Neural progenitor cell (in vitro differentiated cells): ENCODE measurements around the gene TNFRSF11A.

ENCODE experiments used
- EZH2 ChIP-seq: fragments of 200-600 bp; sonication (generic); IDR thresholded peaks from 2 replicates; pipeline ENCODE4 v1.6.1; 2017; ENCODE audit warnings: antibody characterized with exemption, mild to moderate bottlenecking, moderate library complexity
- EZH2phosphoT487 ChIP-seq: fragments of 200-600 bp; sonication (generic); IDR thresholded peaks from 2 replicates; pipeline ENCODE4 v1.6.1; 2017; ENCODE audit warnings: antibody characterized with exemption
- TF ChIP-seq, protein P1 (sequence below): fragments of 200-600 bp; sonication (generic); IDR thresholded peaks from 2 replicates; pipeline ENCODE4 v1.5.1; 2017; ENCODE audit warnings: antibody characterized with exemption, mild to moderate bottlenecking

DNA sequence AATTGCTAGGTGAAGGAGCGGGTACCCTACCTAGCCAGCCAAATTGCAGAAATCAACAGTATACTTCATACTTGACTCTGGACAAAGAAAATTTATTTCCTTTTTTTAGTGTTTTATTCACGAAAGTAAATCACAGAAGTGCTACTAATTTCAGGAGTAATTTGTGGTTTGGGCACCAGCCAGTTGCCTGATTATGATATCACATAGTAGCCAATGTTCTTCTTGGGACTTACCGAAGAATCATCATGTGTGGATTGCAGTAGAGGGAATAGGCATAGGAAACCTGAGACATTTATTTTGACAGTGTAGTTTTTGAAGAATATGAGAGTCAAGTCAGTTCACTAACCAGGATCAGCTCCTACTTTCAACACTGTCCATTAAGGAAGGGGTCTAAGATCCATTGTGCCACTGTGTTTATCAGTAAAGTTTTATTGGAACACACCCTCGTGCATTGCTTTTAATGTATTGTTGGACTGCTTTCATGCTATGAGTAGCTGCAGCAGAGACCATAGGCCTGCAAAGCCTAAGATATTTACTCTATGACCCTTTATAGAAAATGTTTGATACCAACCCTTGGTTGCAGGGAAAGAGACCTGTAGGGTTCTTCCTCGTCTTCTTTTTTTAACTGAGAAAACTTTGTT lies 32.1 kb downstream of the TNFRSF11A start:
- TF ChIP-seq, protein P1, sequence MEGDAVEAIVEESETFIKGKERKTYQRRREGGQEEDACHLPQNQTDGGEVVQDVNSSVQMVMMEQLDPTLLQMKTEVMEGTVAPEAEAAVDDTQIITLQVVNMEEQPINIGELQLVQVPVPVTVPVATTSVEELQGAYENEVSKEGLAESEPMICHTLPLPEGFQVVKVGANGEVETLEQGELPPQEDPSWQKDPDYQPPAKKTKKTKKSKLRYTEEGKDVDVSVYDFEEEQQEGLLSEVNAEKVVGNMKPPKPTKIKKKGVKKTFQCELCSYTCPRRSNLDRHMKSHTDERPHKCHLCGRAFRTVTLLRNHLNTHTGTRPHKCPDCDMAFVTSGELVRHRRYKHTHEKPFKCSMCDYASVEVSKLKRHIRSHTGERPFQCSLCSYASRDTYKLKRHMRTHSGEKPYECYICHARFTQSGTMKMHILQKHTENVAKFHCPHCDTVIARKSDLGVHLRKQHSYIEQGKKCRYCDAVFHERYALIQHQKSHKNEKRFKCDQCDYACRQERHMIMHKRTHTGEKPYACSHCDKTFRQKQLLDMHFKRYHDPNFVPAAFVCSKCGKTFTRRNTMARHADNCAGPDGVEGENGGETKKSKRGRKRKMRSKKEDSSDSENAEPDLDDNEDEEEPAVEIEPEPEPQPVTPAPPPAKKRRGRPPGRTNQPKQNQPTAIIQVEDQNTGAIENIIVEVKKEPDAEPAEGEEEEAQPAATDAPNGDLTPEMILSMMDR: no peak
- TF ChIP-seq EZH2phosphoT487 (no peak), EZH2 (no peak)
